ENCODE data around the gene LSAMP. TPM values are rescaled to one million over a fixed set of nuclear protein-coding genes. Genes with fewer than 3 reads are reported as not detected.

Gene LSAMP
- total and polyA plus RNA-seq, 2 donors (not counting 3 experiments of a cell fraction or from before 2014, with no cell fraction given), result not detected

DNA sequence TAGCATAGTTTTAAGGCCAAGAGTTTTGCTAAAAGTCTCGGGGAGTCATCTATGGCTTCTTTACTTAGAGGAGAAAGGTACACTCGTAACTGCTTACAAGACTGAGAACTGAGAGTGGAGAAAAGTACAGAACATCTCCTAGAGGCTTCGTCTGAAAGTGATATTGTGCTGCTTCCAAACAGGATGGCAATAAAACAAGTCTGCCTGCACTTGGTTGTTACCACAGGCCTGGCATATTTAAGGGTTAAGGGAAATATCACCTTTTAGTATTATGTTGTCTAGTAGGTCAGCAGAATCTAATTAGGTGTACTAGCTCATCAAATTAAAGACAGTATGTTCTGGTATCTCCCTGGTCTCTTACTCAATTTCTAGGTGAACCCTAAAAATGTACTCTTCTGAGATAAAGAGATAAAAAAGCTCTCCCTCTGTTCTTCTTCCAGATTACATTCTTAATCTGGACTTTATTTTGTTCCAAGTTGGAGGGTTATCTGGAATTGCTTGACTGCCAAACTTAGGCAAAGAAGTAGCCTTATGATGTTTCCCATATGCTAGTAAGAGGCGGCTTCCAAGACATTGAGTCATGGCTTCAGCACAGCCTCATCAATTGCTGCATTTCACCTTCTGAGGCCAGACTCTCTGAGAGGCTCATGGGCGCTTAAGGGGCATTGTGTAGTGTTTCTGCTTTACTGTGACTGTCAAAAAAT is 181.3 kb downstream of the LSAMP start:
- Histone ChIP-seq H3K4me2 (ENCODE audit: insufficient read depth, low read length) (no peak overlapping the region), H2AFZ (ENCODE audit: low read depth, low read length) (no peak overlapping the region), H3K9me1 (replicated peaks; ENCODE audit: control insufficient read depth, extremely low read depth, insufficient read depth, low read length) (no peaks in the 10 kb centered on the region), H3K9ac (replicated peaks; ENCODE audit: extremely low read depth, insufficient read depth, low read length) (no peak overlapping the region), H4K20me1 (replicated peaks; ENCODE audit: control insufficient read depth, extremely low read depth, insufficient read depth, low read length) (no peaks in the 10 kb centered on the region), H3K79me2 (ENCODE audit: control insufficient read depth, insufficient read depth, low read length) (no peaks in the 10 kb centered on the region), H3K27me3 (ENCODE audit: control insufficient read depth in 2 of 2, insufficient read depth in 2 of 2, low read length in 2 of 2) (no peaks in the 10 kb centered on the region), H3K4me1 (ENCODE audit: control insufficient read depth, extremely low read depth, insufficient read depth, low read length) (no peaks in the 10 kb centered on the region), H3K36me3 (ENCODE audit: control insufficient read depth in 2 of 2, extremely low read depth in 1 of 2, insufficient read depth in 2 of 2, low read length in 2 of 2) (no peaks in the 10 kb centered on the region), H3K27ac (ENCODE audit: insufficient read depth, low read depth, low read length) (no peak overlapping the region), H3K9me3 (replicated peaks; ENCODE audit: control insufficient read depth, insufficient read depth, low read length) (no peaks in the 10 kb centered on the region), H3K4me3 (replicated peaks in 1 of 3; ENCODE audit: insufficient read depth in 1 of 3, low read depth in 1 of 3, low read length in 3 of 3) (no peak overlapping the region)
- no TSS peak for BruUV-seq (replicated peaks)
- FAIRE-seq (no peak), DNase-seq (ENCODE audit: low read depth, low spot score) (no peak)
- POLR2A ChIA-PET, result no interaction called here
- dilution Hi-C loops (cut with MboI; ENCODE audit: extremely low pct_ligation_motif_present, low sequenced_read_pairs) (no loop called here), intact Hi-C loops (cut with micrococcal nuclease) (no loop called here)
- CTCF ChIA-PET, result no interaction called here
- TF ChIP-seq MYC (IDR thresholded peaks at IDR 0.05; ENCODE audit: low read depth, low read length) (no peak), GATA2 (IDR thresholded peaks at IDR 0.05; ENCODE audit: insufficient read depth, insufficient read length, low read depth, low read length) (no peak), EZH2 (IDR thresholded peaks at IDR 0.05; ENCODE audit: borderline replicate concordance, low read depth, low read length, severe bottlenecking) (no peak), POLR2AphosphoS5 (IDR thresholded peaks at IDR 0.05; ENCODE audit: insufficient read depth, low read depth, low read length) (no peak), POLR2A (IDR thresholded peaks at IDR 0.05; ENCODE audit: low read depth, low read length) (no peak), FOS (IDR thresholded peaks at IDR 0.05; ENCODE audit: borderline replicate concordance, insufficient read depth, low read length) (no peak), JUN (IDR thresholded peaks at IDR 0.05; ENCODE audit: borderline replicate concordance, insufficient read depth, insufficient read length, low read depth) (no peak)
- TF ChIP-seq, protein P1, sequence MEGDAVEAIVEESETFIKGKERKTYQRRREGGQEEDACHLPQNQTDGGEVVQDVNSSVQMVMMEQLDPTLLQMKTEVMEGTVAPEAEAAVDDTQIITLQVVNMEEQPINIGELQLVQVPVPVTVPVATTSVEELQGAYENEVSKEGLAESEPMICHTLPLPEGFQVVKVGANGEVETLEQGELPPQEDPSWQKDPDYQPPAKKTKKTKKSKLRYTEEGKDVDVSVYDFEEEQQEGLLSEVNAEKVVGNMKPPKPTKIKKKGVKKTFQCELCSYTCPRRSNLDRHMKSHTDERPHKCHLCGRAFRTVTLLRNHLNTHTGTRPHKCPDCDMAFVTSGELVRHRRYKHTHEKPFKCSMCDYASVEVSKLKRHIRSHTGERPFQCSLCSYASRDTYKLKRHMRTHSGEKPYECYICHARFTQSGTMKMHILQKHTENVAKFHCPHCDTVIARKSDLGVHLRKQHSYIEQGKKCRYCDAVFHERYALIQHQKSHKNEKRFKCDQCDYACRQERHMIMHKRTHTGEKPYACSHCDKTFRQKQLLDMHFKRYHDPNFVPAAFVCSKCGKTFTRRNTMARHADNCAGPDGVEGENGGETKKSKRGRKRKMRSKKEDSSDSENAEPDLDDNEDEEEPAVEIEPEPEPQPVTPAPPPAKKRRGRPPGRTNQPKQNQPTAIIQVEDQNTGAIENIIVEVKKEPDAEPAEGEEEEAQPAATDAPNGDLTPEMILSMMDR (IDR thresholded peaks at IDR 0.05; ENCODE audit: extremely low read depth in 1 of 2, insufficient read depth in 1 of 2, low read depth in 1 of 2, low read length in 2 of 2), result no peak
- TF ChIP-seq, protein P2, sequence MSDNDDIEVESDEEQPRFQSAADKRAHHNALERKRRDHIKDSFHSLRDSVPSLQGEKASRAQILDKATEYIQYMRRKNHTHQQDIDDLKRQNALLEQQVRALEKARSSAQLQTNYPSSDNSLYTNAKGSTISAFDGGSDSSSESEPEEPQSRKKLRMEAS (IDR thresholded peaks at IDR 0.05; ENCODE audit: insufficient read depth, insufficient read length), result no peak
